ENCODE measurements around the gene CNTNAP5. TPM values are rescaled to one million over a fixed set of nuclear protein-coding genes. Genes with fewer than 3 reads are reported as not detected.

CNTNAP5 gene
- total RNA-seq, 2 experiments from 2014 or later, result not detected

- ChIA-PET POLR2A (no interaction called here), CTCF (interaction anchor here (0.6 kb wide), 1 partner anchor 161 kb away, joined by 3 read pairs; no protein-coding TSS in a partner anchor)
- no peak for TF ChIP-seq CTCF (IDR thresholded peaks at IDR 0.05)
- no peaks in the 10 kb centered on the region for H3K27me3 Mint-ChIP-seq
- H3K9me3 Mint-ChIP-seq, result peaks cover 4% of the 10 kb centered on the region
- Histone ChIP-seq H3K4me1 (ENCODE audit: insufficient read depth, low read length) (no peaks in the 10 kb centered on the region), H3K4me3 (ENCODE audit: low read length) (no peak overlapping the region), H3K27ac (ENCODE audit: low read depth in 1 of 2, low read length in 2 of 2) (no peak overlapping the region), H3K9me3 (ENCODE audit: control insufficient read depth in 1 of 2, insufficient read depth in 1 of 2, low read length in 2 of 2) (no peaks in the 10 kb centered on the region), H3K27me3 (ENCODE audit: control insufficient read depth in 1 of 2, insufficient read depth in 2 of 2, low read length in 2 of 2) (no peaks in the 10 kb centered on the region), H3K36me3 (ENCODE audit: insufficient read depth, low read length) (no peaks in the 10 kb centered on the region)
- H3K36me3 Mint-ChIP-seq (ENCODE audit: low read depth), result no peaks in the 10 kb centered on the region
- no peak overlapping the region for H3K4me3 Mint-ChIP-seq
- no peak overlapping the region for H3K27ac Mint-ChIP-seq
- DNase-seq (no peak), ATAC-seq (ENCODE audit: poor library complexity) (no peak)
- intact Hi-C loops (cut with DNase I, micrococcal nuclease), result no loop called here
- H3K4me1 Mint-ChIP-seq (ENCODE audit: low read depth), result no peaks in the 10 kb centered on the region
Measured at GRCh38 chr2:124586210-124586609, 561.1 kb downstream of the CNTNAP5 start.

- no peaks in the 10 kb centered on the region for H3K4me1 ChIP-seq (ENCODE audit: insufficient read depth, low read length)
- CTCF ChIA-PET, result interaction anchor here (0.6 kb wide), 1 partner anchor 160 kb away, joined by 3 read pairs; no protein-coding TSS in a partner anchor
- peaks cover 4% of the 10 kb centered on the region for H3K9me3 Mint-ChIP-seq
Measured at GRCh38 chr2:124586835-124587234, 561.7 kb downstream of the CNTNAP5 start.

GRCh38 chr2:124589971-124590370 lies 564.9 kb downstream of the CNTNAP5 start:
- ATAC-seq (ENCODE audit: poor library complexity) (no peak), DNase-seq (no peak)
- Mint-ChIP-seq H3K27ac (no peak overlapping the region), H3K4me1 (ENCODE audit: low read depth) (no peaks in the 10 kb centered on the region), H3K27me3 (no peaks in the 10 kb centered on the region), H3K36me3 (ENCODE audit: low read depth) (no peaks in the 10 kb centered on the region), H3K9me3 (peaks cover 4% of the 10 kb centered on the region), H3K4me3 (no peak overlapping the region)
- Histone ChIP-seq H3K4me3 (ENCODE audit: low read length) (no peak overlapping the region), H3K36me3 (ENCODE audit: insufficient read depth, low read length) (no peaks in the 10 kb centered on the region), H3K27me3 (ENCODE audit: control insufficient read depth in 1 of 2, insufficient read depth in 2 of 2, low read length in 2 of 2) (no peaks in the 10 kb centered on the region), H3K4me1 (ENCODE audit: insufficient read depth, low read length) (no peaks in the 10 kb centered on the region), H3K9me3 (ENCODE audit: control insufficient read depth in 1 of 2, insufficient read depth in 1 of 2, low read length in 2 of 2) (no peaks in the 10 kb centered on the region), H3K27ac (ENCODE audit: low read depth in 1 of 2, low read length in 2 of 2) (no peak overlapping the region)
- no peak for TF ChIP-seq CTCF (IDR thresholded peaks at IDR 0.05)
- ChIA-PET CTCF (no interaction called here), POLR2A (no interaction called here)
- intact Hi-C loops (cut with DNase I, micrococcal nuclease), result no loop called here

More at GRCh38 chr2:124586835-124587234, 561.7 kb downstream of the CNTNAP5 start:
- DNase-seq (no peak), ATAC-seq (ENCODE audit: poor library complexity) (no peak)
- no peak overlapping the region for H3K27ac ChIP-seq (ENCODE audit: low read depth in 1 of 2, low read length in 2 of 2)
- H3K27ac Mint-ChIP-seq, result no peak overlapping the region
- no peaks in the 10 kb centered on the region for H3K36me3 Mint-ChIP-seq (ENCODE audit: low read depth)
- POLR2A ChIA-PET, result no interaction called here
- H3K9me3 ChIP-seq (ENCODE audit: control insufficient read depth in 1 of 2, insufficient read depth in 1 of 2, low read length in 2 of 2), result no peaks in the 10 kb centered on the region
- intact Hi-C loops (cut with DNase I, micrococcal nuclease), result no loop called here
- H3K27me3 Mint-ChIP-seq, result no peaks in the 10 kb centered on the region
- no peak overlapping the region for H3K4me3 Mint-ChIP-seq
- H3K4me1 Mint-ChIP-seq (ENCODE audit: low read depth), result no peaks in the 10 kb centered on the region
- no peaks in the 10 kb centered on the region for H3K36me3 ChIP-seq (ENCODE audit: insufficient read depth, low read length)
- H3K4me3 ChIP-seq (ENCODE audit: low read length), result no peak overlapping the region
- H3K27me3 ChIP-seq (ENCODE audit: control insufficient read depth in 1 of 2, insufficient read depth in 2 of 2, low read length in 2 of 2), result no peaks in the 10 kb centered on the region
- TF ChIP-seq CTCF (IDR thresholded peaks at IDR 0.05), result no peak
